WTC11 (cell line): Measurements from ENCODE around the gene CITED4. TPM values are rescaled to one million over a fixed set of nuclear protein-coding genes. Genes with fewer than 3 reads are reported as not detected.

ENCODE experiments used
- CBFB ChIP-seq: sonication (generic); formaldehyde crosslinking; IDR thresholded peaks from 2 replicates; pipeline ENCODE4 v1.8.1; 2022; ENCODE audit warnings: mild to moderate bottlenecking, low read depth, missing genetic modification reagents
- ETV6 ChIP-seq: sonication (generic); formaldehyde crosslinking; IDR thresholded peaks from 2 replicates; pipeline ENCODE4 v1.8.1; 2022; ENCODE audit warnings: mild to moderate bottlenecking, missing genetic modification reagents
- FOXJ3 ChIP-seq: sonication (generic); formaldehyde crosslinking; IDR thresholded peaks from 2 replicates; pipeline ENCODE4 v1.9.0; 2021; ENCODE audit warnings: missing genetic modification reagents, mild to moderate bottlenecking, borderline replicate concordance
- KAT7 ChIP-seq: sonication (generic); formaldehyde crosslinking; IDR thresholded peaks from 2 replicates; pipeline ENCODE4 v1.8.1; 2023; ENCODE audit warnings: missing genetic modification reagents, mild to moderate bottlenecking, borderline replicate concordance
- NR1H2 ChIP-seq: sonication (generic); formaldehyde crosslinking; IDR thresholded peaks from 2 replicates; pipeline ENCODE4 v1.9.0; 2021; ENCODE audit warnings: mild to moderate bottlenecking, moderate library complexity, missing genetic modification reagents
- RELA ChIP-seq: sonication (generic); formaldehyde crosslinking; IDR thresholded peaks from 2 replicates; pipeline ENCODE4 v1.8.1; 2022; ENCODE audit warnings: missing genetic modification reagents, mild to moderate bottlenecking, borderline replicate concordance
- RORB ChIP-seq: fragments of 250-450 bp; sonication (Bioruptor Pico); IDR thresholded peaks from 2 replicates; pipeline ENCODE4 v1.9.0; 2021; ENCODE audit warnings: mild to moderate bottlenecking
- TEAD1 ChIP-seq: sonication (generic); formaldehyde crosslinking; IDR thresholded peaks from 2 replicates; pipeline ENCODE4 v1.8.0; 2022; ENCODE audit warnings: mild to moderate bottlenecking, missing genetic modification reagents
- TEAD4 ChIP-seq: sonication (generic); formaldehyde crosslinking; IDR thresholded peaks from 2 replicates; pipeline ENCODE4 v1.8.0; 2022; ENCODE audit warnings: mild to moderate bottlenecking, missing genetic modification reagents
- ZNF121 ChIP-seq: sonication (generic); formaldehyde crosslinking; IDR thresholded peaks from 2 replicates; pipeline ENCODE4 v1.8.0; 2023; ENCODE audit warnings: missing genetic modification reagents
- ZNF317 ChIP-seq: sonication (generic); formaldehyde crosslinking; IDR thresholded peaks from 2 replicates; pipeline ENCODE4 v1.8.1; 2023; ENCODE audit warnings: low read depth, mild to moderate bottlenecking, moderate library complexity, missing genetic modification reagents, borderline replicate concordance
- ZNF396 ChIP-seq: fragments of 250-450 bp; sonication (Bioruptor Pico); IDR thresholded peaks from 2 replicates; pipeline ENCODE4 v1.8.0; 2021; ENCODE audit warnings: mild to moderate bottlenecking, moderate library complexity, borderline replicate concordance
- ZNF416 ChIP-seq: fragments of 250-450 bp; sonication (Bioruptor Pico); IDR thresholded peaks from 2 replicates; pipeline ENCODE4 v1.9.0; 2021; ENCODE audit warnings: mild to moderate bottlenecking, inconsistent platforms
- ZNF423 ChIP-seq: fragments of 250-450 bp; sonication (Bioruptor Pico); IDR thresholded peaks from 2 replicates; pipeline ENCODE4 v2.1.2; 2022; ENCODE audit warnings: mild to moderate bottlenecking, moderate library complexity
- total RNA-seq: library from RNA; stranded (reverse); gene quantifications from 3 replicates; pipeline ENCODE4 v1.2.3, GENCODE V29; 2021
- TF ChIP-seq, protein P1 (sequence below): sonication (generic); formaldehyde crosslinking; IDR thresholded peaks from 2 replicates; pipeline ENCODE4 v1.8.0; 2022; ENCODE audit warnings: mild to moderate bottlenecking, missing genetic modification reagents
- TF ChIP-seq, protein P2 (sequence below): fragments of 250-450 bp; sonication (Bioruptor Pico); IDR thresholded peaks from 2 replicates; pipeline ENCODE4 v1.9.0; 2021; ENCODE audit warnings: mild to moderate bottlenecking
- TF ChIP-seq, protein P3 (sequence below): sonication (generic); formaldehyde crosslinking; IDR thresholded peaks from 2 replicates; pipeline ENCODE4 v1.8.1; 2022; ENCODE audit warnings: low read depth, missing genetic modification reagents, borderline replicate concordance
- TF ChIP-seq, protein P4 (sequence below): fragments of 250-450 bp; sonication (Bioruptor Pico); IDR thresholded peaks from 2 replicates; pipeline ENCODE4 v1.9.0; 2021; ENCODE audit warnings: moderate library complexity, mild to moderate bottlenecking, inconsistent platforms, borderline replicate concordance
- TF ChIP-seq, protein P5 (sequence below): sonication (generic); formaldehyde crosslinking; IDR thresholded peaks from 2 replicates; pipeline ENCODE4 v1.8.0; 2023; ENCODE audit warnings: missing genetic modification reagents, mild to moderate bottlenecking, borderline replicate concordance
- TF ChIP-seq, protein P6 (sequence below): sonication (generic); formaldehyde crosslinking; IDR thresholded peaks from 2 replicates; pipeline ENCODE4 v1.8.1; 2023; ENCODE audit warnings: mild to moderate bottlenecking, missing genetic modification reagents, borderline replicate concordance
- TF ChIP-seq, protein P7 (sequence below): fragments of 200-600 bp; IDR thresholded peaks from 2 replicates; pipeline ENCODE4 v1.8.0; 2022; ENCODE audit warnings: antibody characterized with exemption

The CITED4 gene
- total RNA-seq, 1 experiment from 2014 or later: 24.6 TPM

DNA sequence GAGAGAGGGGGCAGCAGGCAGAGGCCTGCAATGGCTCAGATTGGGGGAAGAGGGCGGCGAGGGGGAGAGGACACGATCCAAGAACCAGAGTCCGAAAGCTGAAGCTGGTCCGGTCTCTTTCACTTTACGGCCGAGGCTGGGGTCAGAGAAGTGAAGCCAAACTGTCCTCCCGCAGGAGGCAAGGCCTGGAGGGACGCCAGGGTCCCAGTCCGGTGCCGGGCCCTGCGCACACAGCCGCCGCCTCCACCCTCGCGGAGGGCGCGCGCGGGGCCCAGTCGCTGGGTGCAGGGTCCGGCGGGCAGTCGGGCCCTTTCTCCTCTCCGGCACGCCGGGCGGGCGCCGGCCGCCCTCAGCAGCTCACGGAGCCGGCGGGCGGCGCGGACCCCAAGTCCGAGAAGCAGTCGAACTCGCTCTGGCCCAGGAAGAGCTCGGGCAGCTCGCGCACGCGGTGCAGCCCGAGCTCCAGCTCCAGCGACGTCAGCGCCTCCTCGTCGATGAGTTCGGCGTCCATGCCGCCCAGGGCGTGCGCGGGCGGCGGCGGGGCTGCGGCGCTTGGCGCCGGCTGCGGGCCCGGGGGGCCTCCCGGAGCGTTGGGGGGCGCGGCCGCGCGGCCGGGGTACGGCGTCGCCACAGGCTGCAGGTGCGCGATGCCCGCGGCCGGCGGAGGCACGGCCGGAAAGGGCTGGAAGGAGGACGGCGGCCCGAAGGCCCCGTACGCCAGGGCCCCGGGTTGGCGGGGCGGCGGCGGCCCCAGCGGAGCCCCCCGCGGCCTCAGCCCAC lies 749 bp downstream of the CITED4 start (continued):
- TF ChIP-seq FOXJ3 (CRISPR knock-in tag) (no peak), TEAD4 (CRISPR knock-in tag) (no peak), ZNF317 (no peak; the same call in 1 of the 2 replicates), ZNF416 (peak; percentile 33; the same call in 1 of the 2 replicates), KAT7 (CRISPR knock-in tag) (no peak), CBFB (CRISPR knock-in tag) (no peak), TEAD1 (CRISPR knock-in tag) (no peak), ETV6 (CRISPR knock-in tag) (no peak), ZNF423 (CRISPR knock-in tag) (no peak), ZNF121 (CRISPR knock-in tag) (no peak), RELA (no peak), NR1H2 (no peak), RORB (CRISPR knock-in tag) (no peak), ZNF396 (CRISPR knock-in tag) (no peak)
- TF ChIP-seq, protein P1, sequence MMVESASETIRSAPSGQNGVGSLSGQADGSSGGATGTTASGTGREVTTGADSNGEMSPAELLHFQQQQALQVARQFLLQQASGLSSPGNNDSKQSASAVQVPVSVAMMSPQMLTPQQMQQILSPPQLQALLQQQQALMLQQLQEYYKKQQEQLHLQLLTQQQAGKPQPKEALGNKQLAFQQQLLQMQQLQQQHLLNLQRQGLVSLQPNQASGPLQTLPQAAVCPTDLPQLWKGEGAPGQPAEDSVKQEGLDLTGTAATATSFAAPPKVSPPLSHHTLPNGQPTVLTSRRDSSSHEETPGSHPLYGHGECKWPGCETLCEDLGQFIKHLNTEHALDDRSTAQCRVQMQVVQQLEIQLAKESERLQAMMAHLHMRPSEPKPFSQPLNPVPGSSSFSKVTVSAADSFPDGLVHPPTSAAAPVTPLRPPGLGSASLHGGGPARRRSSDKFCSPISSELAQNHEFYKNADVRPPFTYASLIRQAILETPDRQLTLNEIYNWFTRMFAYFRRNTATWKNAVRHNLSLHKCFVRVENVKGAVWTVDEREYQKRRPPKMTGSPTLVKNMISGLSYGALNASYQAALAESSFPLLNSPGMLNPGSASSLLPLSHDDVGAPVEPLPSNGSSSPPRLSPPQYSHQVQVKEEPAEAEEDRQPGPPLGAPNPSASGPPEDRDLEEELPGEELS (CRISPR knock-in tag): 0 out of 2 replicates have a peak, but pooled peaks have one; percentile 43
- TF ChIP-seq, protein P2, sequence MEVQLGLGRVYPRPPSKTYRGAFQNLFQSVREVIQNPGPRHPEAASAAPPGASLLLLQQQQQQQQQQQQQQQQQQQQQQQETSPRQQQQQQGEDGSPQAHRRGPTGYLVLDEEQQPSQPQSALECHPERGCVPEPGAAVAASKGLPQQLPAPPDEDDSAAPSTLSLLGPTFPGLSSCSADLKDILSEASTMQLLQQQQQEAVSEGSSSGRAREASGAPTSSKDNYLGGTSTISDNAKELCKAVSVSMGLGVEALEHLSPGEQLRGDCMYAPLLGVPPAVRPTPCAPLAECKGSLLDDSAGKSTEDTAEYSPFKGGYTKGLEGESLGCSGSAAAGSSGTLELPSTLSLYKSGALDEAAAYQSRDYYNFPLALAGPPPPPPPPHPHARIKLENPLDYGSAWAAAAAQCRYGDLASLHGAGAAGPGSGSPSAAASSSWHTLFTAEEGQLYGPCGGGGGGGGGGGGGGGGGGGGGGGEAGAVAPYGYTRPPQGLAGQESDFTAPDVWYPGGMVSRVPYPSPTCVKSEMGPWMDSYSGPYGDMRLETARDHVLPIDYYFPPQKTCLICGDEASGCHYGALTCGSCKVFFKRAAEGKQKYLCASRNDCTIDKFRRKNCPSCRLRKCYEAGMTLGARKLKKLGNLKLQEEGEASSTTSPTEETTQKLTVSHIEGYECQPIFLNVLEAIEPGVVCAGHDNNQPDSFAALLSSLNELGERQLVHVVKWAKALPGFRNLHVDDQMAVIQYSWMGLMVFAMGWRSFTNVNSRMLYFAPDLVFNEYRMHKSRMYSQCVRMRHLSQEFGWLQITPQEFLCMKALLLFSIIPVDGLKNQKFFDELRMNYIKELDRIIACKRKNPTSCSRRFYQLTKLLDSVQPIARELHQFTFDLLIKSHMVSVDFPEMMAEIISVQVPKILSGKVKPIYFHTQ (CRISPR knock-in tag): no peak
- TF ChIP-seq, protein P3, sequence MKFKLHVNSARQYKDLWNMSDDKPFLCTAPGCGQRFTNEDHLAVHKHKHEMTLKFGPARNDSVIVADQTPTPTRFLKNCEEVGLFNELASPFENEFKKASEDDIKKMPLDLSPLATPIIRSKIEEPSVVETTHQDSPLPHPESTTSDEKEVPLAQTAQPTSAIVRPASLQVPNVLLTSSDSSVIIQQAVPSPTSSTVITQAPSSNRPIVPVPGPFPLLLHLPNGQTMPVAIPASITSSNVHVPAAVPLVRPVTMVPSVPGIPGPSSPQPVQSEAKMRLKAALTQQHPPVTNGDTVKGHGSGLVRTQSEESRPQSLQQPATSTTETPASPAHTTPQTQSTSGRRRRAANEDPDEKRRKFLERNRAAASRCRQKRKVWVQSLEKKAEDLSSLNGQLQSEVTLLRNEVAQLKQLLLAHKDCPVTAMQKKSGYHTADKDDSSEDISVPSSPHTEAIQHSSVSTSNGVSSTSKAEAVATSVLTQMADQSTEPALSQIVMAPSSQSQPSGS (CRISPR knock-in tag): no peak
- TF ChIP-seq, protein P4, sequence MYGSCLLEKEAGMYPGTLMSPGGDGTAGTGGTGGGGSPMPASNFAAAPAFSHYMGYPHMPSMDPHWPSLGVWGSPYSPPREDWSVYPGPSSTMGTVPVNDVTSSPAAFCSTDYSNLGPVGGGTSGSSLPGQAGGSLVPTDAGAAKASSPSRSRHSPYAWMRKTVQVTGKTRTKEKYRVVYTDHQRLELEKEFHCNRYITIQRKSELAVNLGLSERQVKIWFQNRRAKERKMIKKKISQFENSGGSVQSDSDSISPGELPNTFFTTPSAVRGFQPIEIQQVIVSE (CRISPR knock-in tag): no peak
- TF ChIP-seq, protein P5, sequence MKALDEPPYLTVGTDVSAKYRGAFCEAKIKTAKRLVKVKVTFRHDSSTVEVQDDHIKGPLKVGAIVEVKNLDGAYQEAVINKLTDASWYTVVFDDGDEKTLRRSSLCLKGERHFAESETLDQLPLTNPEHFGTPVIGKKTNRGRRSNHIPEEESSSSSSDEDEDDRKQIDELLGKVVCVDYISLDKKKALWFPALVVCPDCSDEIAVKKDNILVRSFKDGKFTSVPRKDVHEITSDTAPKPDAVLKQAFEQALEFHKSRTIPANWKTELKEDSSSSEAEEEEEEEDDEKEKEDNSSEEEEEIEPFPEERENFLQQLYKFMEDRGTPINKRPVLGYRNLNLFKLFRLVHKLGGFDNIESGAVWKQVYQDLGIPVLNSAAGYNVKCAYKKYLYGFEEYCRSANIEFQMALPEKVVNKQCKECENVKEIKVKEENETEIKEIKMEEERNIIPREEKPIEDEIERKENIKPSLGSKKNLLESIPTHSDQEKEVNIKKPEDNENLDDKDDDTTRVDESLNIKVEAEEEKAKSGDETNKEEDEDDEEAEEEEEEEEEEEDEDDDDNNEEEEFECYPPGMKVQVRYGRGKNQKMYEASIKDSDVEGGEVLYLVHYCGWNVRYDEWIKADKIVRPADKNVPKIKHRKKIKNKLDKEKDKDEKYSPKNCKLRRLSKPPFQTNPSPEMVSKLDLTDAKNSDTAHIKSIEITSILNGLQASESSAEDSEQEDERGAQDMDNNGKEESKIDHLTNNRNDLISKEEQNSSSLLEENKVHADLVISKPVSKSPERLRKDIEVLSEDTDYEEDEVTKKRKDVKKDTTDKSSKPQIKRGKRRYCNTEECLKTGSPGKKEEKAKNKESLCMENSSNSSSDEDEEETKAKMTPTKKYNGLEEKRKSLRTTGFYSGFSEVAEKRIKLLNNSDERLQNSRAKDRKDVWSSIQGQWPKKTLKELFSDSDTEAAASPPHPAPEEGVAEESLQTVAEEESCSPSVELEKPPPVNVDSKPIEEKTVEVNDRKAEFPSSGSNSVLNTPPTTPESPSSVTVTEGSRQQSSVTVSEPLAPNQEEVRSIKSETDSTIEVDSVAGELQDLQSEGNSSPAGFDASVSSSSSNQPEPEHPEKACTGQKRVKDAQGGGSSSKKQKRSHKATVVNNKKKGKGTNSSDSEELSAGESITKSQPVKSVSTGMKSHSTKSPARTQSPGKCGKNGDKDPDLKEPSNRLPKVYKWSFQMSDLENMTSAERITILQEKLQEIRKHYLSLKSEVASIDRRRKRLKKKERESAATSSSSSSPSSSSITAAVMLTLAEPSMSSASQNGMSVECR (CRISPR knock-in tag): peak; percentile 50; the same call in 1 of the 2 replicates
- TF ChIP-seq, protein P6, sequence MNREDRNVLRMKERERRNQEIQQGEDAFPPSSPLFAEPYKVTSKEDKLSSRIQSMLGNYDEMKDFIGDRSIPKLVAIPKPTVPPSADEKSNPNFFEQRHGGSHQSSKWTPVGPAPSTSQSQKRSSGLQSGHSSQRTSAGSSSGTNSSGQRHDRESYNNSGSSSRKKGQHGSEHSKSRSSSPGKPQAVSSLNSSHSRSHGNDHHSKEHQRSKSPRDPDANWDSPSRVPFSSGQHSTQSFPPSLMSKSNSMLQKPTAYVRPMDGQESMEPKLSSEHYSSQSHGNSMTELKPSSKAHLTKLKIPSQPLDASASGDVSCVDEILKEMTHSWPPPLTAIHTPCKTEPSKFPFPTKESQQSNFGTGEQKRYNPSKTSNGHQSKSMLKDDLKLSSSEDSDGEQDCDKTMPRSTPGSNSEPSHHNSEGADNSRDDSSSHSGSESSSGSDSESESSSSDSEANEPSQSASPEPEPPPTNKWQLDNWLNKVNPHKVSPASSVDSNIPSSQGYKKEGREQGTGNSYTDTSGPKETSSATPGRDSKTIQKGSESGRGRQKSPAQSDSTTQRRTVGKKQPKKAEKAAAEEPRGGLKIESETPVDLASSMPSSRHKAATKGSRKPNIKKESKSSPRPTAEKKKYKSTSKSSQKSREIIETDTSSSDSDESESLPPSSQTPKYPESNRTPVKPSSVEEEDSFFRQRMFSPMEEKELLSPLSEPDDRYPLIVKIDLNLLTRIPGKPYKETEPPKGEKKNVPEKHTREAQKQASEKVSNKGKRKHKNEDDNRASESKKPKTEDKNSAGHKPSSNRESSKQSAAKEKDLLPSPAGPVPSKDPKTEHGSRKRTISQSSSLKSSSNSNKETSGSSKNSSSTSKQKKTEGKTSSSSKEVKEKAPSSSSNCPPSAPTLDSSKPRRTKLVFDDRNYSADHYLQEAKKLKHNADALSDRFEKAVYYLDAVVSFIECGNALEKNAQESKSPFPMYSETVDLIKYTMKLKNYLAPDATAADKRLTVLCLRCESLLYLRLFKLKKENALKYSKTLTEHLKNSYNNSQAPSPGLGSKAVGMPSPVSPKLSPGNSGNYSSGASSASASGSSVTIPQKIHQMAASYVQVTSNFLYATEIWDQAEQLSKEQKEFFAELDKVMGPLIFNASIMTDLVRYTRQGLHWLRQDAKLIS (CRISPR knock-in tag): no peak
- TF ChIP-seq, protein P7, sequence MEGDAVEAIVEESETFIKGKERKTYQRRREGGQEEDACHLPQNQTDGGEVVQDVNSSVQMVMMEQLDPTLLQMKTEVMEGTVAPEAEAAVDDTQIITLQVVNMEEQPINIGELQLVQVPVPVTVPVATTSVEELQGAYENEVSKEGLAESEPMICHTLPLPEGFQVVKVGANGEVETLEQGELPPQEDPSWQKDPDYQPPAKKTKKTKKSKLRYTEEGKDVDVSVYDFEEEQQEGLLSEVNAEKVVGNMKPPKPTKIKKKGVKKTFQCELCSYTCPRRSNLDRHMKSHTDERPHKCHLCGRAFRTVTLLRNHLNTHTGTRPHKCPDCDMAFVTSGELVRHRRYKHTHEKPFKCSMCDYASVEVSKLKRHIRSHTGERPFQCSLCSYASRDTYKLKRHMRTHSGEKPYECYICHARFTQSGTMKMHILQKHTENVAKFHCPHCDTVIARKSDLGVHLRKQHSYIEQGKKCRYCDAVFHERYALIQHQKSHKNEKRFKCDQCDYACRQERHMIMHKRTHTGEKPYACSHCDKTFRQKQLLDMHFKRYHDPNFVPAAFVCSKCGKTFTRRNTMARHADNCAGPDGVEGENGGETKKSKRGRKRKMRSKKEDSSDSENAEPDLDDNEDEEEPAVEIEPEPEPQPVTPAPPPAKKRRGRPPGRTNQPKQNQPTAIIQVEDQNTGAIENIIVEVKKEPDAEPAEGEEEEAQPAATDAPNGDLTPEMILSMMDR: no peak
